BE2C (cell line): ENCODE results near the gene PPARA.
"Not testable (repeated sequence)": the region's sequence is repeated elsewhere in the genome, so short reads cannot be mapped to it uniquely, and the experiment has no call there.

ENCODE experiments used
- DNase-seq: peaks from one replicate; pipeline ENCODE4 v3.0.0-alpha.2; 2020
- H3K27me3 ChIP-seq: fragments of 250-450 bp; sonication (Bioruptor Pico); 2 replicates; pipeline ENCODE4 v1.5.1; 2020; ENCODE audit warnings: mild to moderate bottlenecking
- H3K36me3 ChIP-seq: fragments of 250-450 bp; sonication (Bioruptor Pico); 2 replicates; pipeline ENCODE4 v1.5.1; 2020; ENCODE audit warnings: mild to moderate bottlenecking
- H3K4me1 ChIP-seq: fragments of 250-450 bp; sonication (Bioruptor Pico); 2 replicates; pipeline ENCODE4 v1.5.1; 2020
- H3K4me3 ChIP-seq: 2 replicates; pipeline ENCODE4 v1.5.1; 2011; ENCODE audit warnings: low read depth, low read length
- H3K9me3 ChIP-seq: fragments of 250-450 bp; sonication (Bioruptor Pico); 2 replicates; pipeline ENCODE4 v1.5.1; 2020
- TF ChIP-seq, protein P1 (sequence below): IDR thresholded peaks from 2 replicates; pipeline ENCODE4 v1.5.1; 2012; ENCODE audit warnings: mild to moderate bottlenecking, low read depth, low read length

Gene PPARA

GRCh38 chr22:46193898-46194310, 43.6 kb downstream of the PPARA start:
- H3K27me3 ChIP-seq, result no peaks in the 10 kb centered on the region
- DNase-seq, result peak; percentile 84
- TF ChIP-seq, protein P1, sequence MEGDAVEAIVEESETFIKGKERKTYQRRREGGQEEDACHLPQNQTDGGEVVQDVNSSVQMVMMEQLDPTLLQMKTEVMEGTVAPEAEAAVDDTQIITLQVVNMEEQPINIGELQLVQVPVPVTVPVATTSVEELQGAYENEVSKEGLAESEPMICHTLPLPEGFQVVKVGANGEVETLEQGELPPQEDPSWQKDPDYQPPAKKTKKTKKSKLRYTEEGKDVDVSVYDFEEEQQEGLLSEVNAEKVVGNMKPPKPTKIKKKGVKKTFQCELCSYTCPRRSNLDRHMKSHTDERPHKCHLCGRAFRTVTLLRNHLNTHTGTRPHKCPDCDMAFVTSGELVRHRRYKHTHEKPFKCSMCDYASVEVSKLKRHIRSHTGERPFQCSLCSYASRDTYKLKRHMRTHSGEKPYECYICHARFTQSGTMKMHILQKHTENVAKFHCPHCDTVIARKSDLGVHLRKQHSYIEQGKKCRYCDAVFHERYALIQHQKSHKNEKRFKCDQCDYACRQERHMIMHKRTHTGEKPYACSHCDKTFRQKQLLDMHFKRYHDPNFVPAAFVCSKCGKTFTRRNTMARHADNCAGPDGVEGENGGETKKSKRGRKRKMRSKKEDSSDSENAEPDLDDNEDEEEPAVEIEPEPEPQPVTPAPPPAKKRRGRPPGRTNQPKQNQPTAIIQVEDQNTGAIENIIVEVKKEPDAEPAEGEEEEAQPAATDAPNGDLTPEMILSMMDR, result no peak
- peaks cover 8% of the 10 kb centered on the region; the same call in 1 of the 2 replicates for H3K4me1 ChIP-seq
- peak overlapping the region; percentile 40 for H3K4me3 ChIP-seq
- H3K36me3 ChIP-seq, result no peaks in the 10 kb centered on the region
- no peaks in the 10 kb centered on the region for H3K9me3 ChIP-seq

DNA sequence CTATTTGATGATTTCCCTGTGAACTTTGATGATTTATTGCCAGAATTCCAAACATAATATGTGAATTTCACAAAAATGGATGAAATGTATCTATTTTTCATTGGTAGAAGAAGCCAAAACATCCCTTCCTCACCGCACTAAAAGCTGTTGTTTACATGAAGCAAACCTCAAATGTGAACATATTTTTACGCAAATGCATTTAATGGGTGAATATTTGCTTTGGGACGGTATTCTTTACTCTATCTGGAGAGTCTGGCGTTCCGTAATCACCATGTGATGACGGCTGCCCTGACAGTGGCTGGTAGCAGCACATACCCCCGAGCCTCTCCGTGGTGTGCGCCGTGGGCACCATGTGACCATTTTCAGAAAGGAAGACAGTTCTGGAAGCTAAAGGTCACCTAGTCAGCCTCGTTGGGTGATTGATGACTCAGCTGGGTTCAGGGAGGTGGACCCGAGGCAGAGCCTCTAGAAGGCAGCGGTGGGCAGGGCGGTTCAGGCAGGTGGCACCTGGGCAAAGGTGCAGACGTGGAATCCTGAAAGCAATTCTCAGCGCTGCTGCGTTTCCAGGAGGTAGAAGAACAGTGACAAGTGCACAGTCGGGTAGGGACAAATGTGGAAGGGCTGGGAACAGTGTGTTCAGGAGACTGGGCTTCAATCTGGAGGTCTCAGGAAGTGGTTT, 45.3 kb downstream of the PPARA start:
- no peak for DNase-seq
- Histone ChIP-seq H3K4me1 (peaks cover 8% of the 10 kb centered on the region; the same call in 1 of the 2 replicates), H3K36me3 (no peaks in the 10 kb centered on the region), H3K27me3 (no peaks in the 10 kb centered on the region), H3K9me3 (no peaks in the 10 kb centered on the region), H3K4me3 (no peak overlapping the region)
- TF ChIP-seq, protein P1, result no peak

GRCh38 chr22:46196278-46196677, 46.0 kb downstream of the PPARA start:
- TF ChIP-seq, protein P1, result no peak
- no peaks in the 10 kb centered on the region for H3K9me3 ChIP-seq
- DNase-seq, result no peak
- H3K4me1 ChIP-seq, result peaks cover 8% of the 10 kb centered on the region; the same call in 1 of the 2 replicates
- no peaks in the 10 kb centered on the region for H3K36me3 ChIP-seq
- no peak overlapping the region for H3K4me3 ChIP-seq
- no peaks in the 10 kb centered on the region for H3K27me3 ChIP-seq

DNA sequence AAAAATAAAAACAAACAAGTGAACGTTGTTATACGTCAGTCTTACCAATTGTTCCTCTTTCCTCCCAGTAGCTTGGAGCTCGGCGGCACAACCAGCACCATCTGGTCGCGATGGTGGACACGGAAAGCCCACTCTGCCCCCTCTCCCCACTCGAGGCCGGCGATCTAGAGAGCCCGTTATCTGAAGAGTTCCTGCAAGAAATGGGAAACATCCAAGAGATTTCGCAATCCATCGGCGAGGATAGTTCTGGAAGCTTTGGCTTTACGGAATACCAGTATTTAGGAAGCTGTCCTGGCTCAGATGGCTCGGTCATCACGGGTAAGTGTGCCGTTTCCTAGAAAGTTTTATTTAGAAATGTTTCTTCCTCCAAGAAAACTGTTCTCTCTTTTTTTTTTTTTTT, 47.9 kb downstream of the PPARA start:
- no peaks in the 10 kb centered on the region for H3K9me3 ChIP-seq
- TF ChIP-seq, protein P1, result no peak
- H3K4me3 ChIP-seq, result no peak overlapping the region
- no peaks in the 10 kb centered on the region for H3K27me3 ChIP-seq
- DNase-seq, result no peak
- no peaks in the 10 kb centered on the region for H3K36me3 ChIP-seq
- H3K4me1 ChIP-seq, result peaks cover 8% of the 10 kb centered on the region; the same call in 1 of the 2 replicates

GRCh38 chr22:46198806-46199205, 48.5 kb downstream of the PPARA start:
- not testable (repeated sequence) for DNase-seq, H3K9me3 ChIP-seq, H3K4me1 ChIP-seq, H3K36me3 ChIP-seq, H3K27me3 ChIP-seq, H3K4me3 ChIP-seq

DNA sequence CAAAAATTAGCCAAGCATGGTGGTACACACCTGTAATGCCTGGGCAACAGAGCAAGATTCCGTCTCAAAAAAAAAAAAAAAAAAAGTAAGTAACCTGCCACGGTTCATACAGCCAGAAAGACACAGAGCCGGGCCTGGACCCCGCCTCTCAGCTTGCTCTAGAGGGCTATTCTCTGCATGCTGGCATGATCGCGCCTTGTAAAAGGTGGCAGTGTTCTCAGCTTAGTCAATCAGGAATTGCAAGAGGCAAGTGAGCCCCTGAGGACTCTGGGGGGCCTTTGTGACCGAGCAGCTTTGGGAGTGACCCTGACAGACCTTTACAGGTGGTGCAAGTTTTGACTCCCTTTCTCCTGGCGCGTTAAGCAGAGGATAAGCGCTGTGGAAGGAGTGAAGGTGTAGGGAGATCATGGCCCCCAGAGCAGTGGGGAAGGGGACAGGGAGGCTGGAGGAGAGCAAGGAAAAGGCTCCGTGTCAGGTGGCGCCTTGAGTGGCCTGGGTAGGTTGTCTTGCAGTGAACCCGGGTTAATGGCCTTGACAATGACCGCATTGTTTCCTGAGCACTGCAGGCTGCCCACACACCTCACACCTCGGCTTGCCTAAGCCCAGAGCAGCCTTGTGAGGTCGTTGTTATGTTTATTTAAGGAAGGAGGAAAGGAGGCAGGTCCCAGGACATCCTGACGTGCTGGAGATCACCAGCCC, 50.9 kb downstream of the PPARA start:
- Histone ChIP-seq H3K4me3 (no peak overlapping the region), H3K36me3 (no peaks in the 10 kb centered on the region; the same call in 1 of the 2 replicates), H3K27me3 (no peaks in the 10 kb centered on the region), H3K9me3 (no peaks in the 10 kb centered on the region), H3K4me1 (no peaks in the 10 kb centered on the region)
- no peak for DNase-seq
- TF ChIP-seq, protein P1, result no peak
